NCI-H2196 treated with DMSO at 0.1 percent for 48 hours (cell line): Measurements from ENCODE around the gene SLC13A4.
"Not testable (repeated sequence)": the region's sequence is repeated elsewhere in the genome, so short reads cannot be mapped to it uniquely, and the experiment has no call there.

Experiments used
- DNase-seq: peaks from one replicate; lab custom pipeline; 2025; ENCODE audit not compliant: unreplicated experiment; lab: John Stamatoyannopoulos, UW

SLC13A4 gene

DNA sequence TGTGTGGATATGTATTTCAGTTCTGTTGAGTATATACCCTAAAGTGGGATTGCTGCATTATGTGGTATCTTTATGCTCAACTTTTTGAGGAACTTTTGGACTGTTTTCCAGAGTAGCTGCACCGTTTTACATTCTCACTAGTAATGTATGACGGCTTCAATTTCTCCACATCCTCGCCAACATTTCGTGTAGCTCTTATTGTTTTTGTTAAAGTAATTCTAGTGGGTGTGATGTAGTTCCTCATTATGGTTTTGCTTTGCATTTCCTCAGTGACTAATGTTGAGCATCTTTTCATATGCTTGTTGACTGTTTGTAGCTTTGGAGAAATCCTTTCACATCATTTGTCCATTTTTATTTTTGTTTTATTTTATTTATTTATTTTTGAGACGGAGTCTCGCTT lies 61.1 kb downstream of the SLC13A4 start:
- no peak for DNase-seq

DNA sequence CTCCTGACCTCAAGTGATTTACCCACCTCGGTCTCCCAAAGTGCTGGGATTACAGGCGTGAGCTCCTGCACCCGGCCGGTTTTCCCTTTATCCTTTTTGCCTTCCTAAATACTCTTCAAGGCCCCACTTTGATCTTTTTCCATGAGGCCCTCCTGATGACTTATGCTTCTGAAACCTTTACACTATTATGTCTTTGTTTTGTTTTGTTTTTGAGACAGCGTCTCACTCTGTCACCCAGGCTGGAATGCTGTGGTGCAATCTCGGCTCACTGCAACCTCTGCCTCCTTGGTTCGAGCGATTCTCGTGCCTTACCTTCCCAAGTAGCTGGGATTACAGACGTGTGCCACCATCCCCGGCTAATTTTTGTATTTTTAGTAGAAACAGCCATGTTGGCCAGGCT lies 61.8 kb downstream of the SLC13A4 start:
- no peak for DNase-seq

DNA sequence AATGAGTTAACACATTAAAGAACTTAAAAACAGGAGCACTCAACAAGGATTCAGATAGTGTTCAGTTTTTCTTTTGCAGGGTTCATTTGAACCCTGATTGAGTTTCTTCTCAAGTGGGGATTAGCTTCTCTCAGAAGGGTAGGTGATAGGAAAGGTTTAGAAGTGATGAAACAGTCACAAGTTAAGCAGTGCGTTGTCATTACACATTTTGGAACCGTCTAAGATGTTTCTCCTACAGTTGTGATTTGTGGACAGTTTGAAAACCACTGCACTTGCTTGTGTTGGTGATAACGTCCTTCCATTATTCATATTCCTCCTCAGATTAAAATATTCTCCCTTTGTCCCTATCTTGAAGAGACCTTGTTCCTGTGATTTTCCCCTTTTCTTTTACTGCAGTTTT lies 62.9 kb downstream of the SLC13A4 start:
- DNase-seq, result no peak

DNA sequence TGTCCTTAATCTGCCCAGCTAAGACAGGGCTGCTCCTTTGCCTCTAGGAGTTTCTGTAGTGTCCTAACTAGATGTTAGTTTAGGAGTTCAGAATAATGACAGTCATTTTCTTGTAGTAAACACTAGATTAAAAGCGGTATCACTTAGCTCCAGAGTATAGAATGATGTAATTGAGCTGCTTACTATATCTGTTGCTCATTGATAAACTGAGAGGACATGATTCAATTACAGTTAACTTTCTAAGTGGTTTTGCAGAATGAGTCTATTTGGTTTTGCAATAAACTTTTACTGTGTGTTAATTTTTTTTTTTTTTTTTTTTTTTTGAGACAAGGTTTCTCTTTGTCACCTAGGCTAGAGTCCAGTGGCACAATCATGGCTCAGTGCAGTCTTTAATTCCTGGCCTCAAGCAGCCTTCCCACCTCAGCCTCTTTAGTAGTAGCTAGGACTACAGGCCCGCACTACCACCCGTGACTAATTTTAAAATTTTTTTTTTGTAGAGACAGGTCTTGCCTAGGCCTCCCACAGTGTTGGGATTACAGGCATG lies 63.9 kb downstream of the SLC13A4 start:
- no peak for DNase-seq

DNA sequence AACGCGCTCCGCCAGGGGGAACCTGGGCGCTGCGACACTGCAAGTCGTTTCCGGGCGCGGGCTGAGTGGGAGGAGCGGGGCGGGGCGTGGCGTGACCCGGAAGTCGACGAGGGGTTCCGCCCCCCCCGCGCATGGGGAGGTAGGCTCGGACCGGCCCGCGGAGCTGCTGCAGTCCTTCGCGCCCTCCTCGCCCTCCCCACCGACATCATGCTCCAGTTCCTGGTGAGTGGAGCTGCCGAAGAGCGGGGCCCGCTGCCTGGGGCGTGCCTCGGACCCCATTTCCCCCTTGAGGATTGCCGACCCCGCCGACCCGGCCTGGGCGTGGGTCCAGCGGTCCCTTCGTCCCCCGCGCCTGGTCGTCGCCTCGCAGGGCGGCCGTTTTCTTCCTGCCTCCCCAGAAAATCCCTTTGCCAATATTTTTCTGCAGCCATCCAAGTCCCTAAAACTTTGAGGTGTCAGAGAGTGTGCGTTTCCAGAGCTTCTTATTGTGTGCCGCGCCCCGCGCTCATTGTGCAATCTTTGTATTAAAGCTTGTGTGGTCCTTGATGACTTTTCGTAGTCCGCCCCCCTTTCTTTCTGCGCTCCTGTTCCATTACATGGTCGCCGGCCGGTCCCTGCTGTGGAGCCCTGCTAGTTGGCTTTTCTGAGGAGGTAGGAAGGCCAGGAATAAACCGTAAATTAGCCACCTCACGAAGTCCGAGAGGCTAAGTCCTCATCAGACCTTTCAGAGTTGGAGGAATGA lies 65.4 kb downstream of the SLC13A4 start, which contains the start of gene STMP1:
TSS of gene STMP1 (plus strand) at position 142 of the 742 bp plus-strand sequence.
- DNase-seq, result peak; percentile 91

DNA sequence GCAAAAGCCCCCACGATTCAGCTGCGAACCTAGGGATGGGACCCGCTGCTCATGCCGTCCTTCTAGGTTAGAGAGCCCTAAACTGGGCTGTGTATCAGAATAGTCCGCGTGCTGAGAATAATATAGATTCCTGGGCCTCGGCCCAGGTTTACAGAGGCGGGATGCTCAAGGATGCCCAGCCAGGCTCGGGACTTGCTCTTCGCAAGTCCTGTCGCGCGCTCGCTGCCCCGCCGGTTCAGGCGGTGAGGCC lies 65.9 kb downstream of the SLC13A4 start:
- DNase-seq, result no peak

DNA sequence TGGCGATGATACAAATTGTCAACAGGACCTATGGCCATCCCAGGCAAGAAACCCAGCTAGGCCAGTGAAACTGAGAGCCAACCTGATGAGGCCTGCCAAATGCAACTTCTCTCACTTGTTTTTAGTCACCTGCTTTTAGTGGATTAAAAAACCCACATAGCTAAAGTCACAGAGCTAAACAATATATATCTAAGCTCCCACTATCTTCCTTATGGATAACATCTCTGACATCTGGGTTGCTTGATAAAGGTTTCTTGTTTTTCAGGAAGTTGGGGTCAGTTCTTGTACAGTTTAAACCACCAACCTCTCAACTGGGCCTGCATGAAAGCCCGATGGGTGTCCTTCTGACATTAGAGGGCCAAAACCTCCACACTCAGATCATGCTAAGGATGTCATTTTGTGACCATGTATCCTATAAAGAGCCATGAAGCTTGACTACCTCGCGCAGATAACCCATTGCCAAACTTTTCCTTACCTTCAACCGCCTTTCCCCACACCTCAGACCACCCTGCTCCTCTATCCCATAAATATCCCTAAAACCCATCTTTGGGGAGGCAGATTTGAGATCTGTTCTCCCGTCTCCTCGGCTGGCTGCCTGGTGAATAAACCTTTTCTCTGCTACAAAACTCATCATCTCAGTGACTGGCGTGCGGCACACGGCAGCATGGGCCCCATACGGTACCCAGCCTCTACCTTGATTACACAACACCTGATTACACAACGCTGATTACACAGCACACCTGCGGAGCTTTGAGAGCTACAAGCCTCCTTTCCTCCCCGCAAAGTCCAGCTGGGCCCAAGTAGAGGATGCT lies 66.5 kb downstream of the SLC13A4 start:
- no peak for DNase-seq

DNA sequence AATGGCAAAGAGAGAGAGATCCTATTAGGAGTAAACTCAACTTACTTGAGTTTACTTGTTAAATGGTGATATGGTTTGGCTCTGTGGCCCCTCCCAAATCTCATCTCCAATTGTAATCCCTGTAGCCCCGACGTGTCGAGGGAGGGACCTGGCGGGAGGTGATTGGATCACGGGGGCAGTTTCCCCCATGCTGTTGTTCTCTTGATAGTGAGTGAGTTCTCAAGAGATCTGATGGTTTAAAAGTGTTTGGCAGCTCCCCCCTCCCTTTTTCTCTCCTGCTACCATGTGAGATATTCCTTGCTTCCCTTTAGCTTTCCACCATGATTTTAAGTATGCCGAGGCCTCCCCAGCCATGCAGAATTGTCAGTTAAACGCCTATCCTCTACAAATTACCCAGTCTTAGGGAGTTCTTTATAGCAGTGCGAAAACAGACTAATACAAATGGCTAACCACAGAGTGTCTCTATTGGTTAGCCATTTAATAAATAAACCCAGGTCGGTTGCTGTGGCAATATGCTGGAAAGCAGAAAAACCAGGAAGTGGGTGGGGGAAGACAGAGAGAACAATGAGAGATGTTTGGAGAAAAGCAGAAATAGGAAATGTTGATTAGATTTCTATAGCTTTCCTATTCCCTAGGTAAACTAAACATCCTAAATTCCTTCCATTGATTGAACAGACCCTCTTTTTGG lies 68.7 kb downstream of the SLC13A4 start:
- DNase-seq, result no peak

DNA sequence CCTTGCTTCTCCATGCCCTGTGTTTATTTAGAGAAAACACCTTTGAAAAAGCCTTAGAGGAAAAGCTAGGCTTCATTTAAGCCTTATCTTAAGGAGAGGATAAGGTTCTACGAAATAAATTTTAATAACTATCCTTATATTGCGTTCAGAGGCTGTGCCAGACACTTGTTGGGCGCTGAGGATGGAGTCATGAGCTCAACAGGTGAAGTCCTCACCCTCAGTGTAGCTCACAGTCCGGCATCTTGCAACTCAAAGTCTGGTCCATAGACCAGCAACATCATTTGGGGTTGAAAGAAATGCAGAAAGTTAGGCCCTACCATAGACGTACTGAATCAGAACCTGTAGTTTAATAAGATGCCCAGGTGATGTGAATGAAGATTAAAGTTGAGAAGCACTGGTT lies 69.4 kb downstream of the SLC13A4 start:
- no peak for DNase-seq

DNA sequence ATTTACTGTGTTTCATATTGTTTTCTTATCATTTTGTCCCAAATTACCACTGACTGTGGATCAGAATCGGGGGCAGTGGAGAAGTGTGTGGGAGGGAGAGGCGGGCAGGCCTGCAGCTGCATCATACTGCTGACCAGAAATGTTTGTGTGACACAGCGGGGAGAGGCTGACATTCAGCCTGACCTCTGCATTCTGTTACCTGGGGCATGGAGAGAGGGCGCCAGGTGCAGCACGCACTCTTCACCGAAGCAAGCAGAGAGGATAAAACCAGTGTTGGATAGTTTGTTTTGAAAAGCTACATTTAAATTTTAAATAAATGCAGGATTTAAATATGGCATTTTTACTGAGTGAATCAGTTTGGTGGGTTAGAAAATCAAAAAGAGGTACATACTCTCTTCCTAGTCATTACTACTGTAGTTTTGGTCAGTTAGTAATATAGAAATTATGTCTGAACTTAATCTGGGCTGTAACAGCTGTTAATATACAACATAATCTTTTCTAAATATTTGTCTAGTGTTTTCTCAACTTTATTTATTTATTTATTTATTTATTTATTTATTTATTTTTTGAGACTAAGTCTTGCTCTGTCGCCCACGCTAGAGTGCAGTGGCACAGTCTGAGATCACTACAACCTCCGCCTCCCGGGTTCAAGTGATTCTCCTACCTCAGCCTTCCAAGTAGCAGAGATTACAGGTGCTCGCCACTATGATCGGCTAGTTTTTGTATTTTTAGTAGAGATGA lies 74.5 kb downstream of the SLC13A4 start:
- DNase-seq, result peak; percentile 54

DNA sequence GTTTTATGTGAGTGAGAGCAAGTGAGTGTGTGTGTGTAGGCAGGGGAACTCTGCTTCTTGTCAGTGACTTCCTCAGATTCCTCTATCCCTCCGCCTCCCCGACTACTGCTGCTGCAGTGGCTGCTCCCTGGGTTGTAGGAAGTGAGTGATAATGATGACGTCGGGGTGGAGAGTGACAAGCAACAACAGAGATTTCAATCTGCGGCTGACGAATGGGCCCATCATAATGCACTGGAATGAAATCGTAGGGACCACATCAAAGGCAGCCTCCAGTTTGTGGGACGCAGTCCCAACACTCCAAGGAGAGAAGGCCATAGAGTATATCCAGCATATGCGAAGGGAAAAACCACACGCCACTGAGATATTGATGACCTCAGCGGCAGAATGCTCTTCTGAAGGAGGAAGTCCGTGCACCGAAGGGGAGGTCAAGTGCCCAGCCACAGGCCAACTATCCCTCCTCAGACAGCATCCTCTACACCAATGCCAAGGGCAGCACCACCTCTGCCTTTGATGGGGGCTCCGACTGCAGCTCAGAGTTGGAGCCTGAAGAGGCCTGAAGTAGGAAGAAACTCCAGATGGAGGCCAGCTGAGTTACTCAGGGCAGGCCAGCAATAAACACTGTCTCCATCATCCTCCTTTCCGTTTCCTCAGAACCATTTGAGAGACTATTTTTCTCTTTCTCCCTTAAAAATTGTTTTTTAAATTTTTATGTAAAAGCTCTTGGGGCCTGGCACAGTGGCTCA lies 77.0 kb downstream of the SLC13A4 start:
- no peak for DNase-seq

DNA sequence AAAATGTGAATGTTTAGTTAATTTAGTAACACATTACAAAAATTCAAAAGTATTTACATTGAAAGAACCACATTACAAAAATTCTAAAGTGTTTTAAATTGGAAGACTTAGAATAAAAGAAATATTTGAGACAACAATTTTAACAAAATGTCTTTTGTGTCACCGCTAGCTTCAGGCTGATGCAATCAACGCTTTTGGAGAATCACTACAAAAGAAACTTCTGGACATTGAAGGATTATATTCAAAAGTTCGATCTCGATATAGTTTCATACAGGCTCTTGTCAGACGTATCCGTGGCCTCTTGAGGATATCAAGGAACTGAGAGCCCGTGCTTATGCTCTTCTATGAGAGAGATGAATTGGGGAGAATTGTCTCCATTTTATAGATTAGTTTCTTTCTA lies 79.8 kb downstream of the SLC13A4 start:
- no peak for DNase-seq

DNA sequence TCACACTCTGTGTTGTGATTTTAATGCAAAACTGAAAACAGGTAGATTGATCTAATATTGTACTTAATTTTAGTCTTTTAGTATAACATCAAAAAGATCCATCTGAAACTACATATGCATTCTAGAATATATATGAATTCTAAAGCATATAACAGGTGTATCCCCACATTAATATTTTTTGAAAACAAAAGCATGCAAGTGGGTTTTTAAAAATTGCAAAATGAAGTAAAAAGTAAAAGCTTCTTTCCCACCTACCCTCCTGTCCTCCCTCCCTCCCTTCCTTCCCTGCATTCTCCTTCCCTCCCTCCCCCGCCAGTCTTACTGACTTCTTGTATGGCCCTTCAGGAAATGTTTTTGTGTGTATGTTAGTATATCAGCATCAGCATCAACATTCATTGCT lies 80.2 kb downstream of the SLC13A4 start:
- DNase-seq, result no peak

DNA sequence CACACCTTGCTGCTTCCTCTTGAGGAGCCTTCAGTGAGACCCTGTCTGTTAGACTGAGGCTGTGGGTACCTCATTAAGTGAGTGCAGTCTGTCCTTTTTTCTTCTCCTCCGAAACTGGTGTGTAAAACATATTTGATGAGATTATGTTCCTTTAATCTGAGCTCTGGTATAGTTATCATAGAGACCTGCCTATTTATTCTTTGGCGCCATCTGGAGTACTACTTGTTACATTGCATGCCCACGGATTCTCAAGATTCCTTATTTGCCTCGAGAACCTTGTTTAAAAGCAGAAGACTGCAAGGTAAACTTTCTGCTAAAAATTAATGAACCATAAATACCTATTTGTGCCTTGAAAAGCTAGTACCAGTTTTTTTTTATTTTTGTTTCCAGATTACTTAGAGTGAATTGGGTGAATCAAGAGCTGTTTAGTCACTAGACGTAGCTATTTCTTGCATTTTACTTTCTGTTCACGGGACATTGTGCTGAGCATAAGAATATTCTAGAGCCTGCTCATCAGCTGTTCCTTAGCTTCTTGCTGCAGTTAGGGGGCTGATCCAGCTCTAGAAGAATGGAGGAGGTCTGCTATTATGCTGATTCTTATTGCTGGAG lies 82.6 kb downstream of the SLC13A4 start:
- peak; percentile 24 for DNase-seq

DNA sequence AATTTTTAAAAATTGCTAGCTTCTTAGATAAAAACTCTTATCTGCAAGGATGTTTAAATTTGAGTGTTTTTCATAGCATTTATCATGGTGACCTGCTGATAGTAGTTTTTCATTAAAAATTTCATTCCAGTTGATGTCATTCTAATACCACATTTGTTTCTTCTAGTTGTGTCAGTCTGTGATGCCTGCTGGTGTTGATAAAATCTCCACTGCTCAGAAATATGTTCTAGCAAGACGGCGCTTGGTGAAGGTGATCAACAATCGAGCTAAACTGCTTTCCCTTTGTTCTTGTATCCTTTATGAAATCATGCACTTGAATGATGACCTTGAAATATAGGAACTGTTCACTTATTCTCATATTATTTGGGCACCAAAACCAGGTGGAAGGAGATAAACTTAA lies 83.3 kb downstream of the SLC13A4 start:
- no peak for DNase-seq

DNA sequence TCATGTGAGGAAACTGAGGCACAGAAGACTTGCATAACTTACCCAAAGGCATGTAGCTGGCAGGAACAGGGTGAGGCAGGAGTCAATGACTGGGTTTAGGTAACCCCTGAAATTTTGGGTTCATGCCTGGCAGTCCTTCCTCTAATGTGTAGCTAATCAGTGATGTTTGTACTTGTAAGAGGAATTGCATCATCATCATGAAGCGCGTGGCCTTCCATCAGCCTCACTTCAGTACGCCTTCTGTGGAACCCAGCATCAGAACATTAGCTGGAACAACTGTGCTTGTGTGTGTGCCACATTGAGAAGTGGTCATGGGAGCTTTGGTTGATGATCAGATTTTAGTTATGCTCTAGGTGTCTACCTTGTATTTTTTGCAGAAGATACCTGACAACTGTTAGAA lies 83.8 kb downstream of the SLC13A4 start:
- DNase-seq, result no peak

DNA sequence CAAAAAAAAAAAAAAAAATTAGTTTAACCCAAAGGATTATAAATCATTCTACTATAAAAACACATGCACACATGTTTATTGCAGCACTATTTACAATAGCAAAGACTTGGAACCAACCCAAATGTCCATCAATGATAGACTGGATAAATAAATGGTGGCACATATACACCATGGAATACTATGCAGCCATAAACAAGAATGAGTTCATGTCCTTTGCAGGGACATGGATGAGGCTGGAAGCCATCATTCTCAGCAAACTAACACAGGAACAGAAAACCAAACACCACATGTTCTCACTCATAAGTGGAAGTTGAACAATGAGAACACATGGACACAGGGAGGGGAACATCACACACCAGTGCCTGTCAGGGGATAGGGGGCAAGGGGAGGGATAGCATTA lies 88.3 kb downstream of the SLC13A4 start:
- DNase-seq, result not testable (repeated sequence)

DNA sequence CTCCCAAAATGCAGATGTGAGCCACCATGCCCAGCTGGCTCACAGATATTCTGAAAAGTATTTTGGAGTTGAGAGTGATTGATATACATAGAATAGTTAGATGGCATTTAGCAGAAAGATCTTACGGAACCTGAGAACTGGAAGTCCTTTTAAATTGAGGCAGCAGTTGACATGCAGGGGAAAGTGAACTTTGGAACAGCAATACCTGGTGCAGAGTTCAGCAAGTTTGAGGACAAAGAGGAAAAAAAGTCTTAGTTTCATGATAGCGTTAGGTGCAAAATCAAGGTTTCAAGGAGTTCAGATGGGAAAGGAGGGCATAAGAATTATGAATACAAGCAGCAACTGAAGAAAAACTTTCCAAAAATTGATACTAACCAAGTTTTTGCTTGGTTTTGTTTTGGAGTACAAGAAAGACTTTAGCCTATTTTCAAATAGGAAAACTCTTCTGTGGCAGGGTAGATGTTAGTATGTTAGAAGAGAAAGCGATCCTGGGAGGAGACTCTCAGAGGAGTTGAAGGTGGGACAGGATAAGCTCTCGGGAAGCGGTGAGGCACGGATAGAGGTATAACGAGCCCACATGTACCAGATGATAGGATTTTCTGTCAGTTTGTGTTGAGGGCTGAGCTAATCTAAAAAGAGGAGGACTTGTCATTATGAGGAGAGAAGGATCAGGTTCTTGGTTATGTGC lies 93.7 kb downstream of the SLC13A4 start:
- DNase-seq, result no peak
